Mucosa of rectum (tissue), 2 donors: ENCODE results near the gene EIF3F.

ENCODE experiments used
- H3K27ac ChIP-seq, 2 donors: one replicate each; pipeline ENCODE4 v1.7.0; 2013; ENCODE audit warnings: inconsistent platforms in 2 of 2, low read depth in 2 of 2, low read length in 2 of 2
- H3K27me3 ChIP-seq, 2 donors: one replicate each; pipeline ENCODE4 v1.7.0; 2013; ENCODE audit warnings: low read length in 2 of 2; ENCODE audit not compliant: control insufficient read depth in 2 of 2, insufficient read depth in 2 of 2
- H3K36me3 ChIP-seq, 2 donors: one replicate each; pipeline ENCODE4 v1.7.0; 2013; ENCODE audit warnings: low read length in 2 of 2; ENCODE audit not compliant: control insufficient read depth in 2 of 2, insufficient read depth in 2 of 2
- H3K4me1 ChIP-seq, 2 donors: one replicate each; pipeline ENCODE4 v1.7.0; 2013; ENCODE audit warnings: low read length in 2 of 2, mild to moderate bottlenecking in 1 of 2; ENCODE audit not compliant: control insufficient read depth in 2 of 2, insufficient read depth in 2 of 2
- H3K4me3 ChIP-seq, 2 donors: one replicate each; pipeline ENCODE4 v1.7.0; 2013; ENCODE audit warnings: low read length in 2 of 2
- H3K9ac ChIP-seq, 2 donors: one replicate each; pipeline ENCODE4 v1.7.0; 2013; ENCODE audit warnings: low read length in 2 of 2, low read depth in 1 of 2, mild to moderate bottlenecking in 1 of 2
- H3K9me3 ChIP-seq, 2 donors: one replicate each; pipeline ENCODE4 v1.7.0; 2013; ENCODE audit warnings: low read length in 2 of 2; ENCODE audit not compliant: control insufficient read depth in 2 of 2
- donor health status: healthy.
- donor health status: Normal muscosa, but diverticular disease.

Gene EIF3F

DNA sequence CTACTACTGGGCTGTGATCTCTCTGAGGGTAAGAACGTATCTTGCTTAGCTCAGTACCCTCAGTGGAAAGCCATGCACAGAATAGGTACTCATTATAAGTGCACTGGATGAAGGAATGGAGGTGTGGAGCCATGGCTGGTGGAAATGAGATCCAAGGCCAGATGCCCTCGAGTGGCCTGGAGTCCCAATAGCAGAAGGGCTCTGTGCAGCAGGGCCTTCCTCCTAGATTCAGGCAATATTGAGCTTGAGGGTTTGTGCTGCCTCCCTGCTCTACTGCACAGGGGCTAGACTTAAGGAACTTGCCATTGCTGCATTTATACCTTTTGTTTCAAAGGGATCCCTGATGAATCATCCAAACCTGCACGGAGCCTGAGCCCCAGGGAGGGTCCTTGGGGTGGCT is 60.2 kb downstream of the EIF3F start:
- no peak overlapping the region for H3K4me3 ChIP-seq
- no peaks in the 10 kb centered on the region for H3K36me3 ChIP-seq
- no peaks in the 10 kb centered on the region for H3K9me3 ChIP-seq
- no peak overlapping the region for H3K9ac ChIP-seq
- H3K4me1 ChIP-seq = no peaks in the 10 kb centered on the region
- H3K27ac ChIP-seq = no peak overlapping the region
- no peaks in the 10 kb centered on the region for H3K27me3 ChIP-seq

DNA sequence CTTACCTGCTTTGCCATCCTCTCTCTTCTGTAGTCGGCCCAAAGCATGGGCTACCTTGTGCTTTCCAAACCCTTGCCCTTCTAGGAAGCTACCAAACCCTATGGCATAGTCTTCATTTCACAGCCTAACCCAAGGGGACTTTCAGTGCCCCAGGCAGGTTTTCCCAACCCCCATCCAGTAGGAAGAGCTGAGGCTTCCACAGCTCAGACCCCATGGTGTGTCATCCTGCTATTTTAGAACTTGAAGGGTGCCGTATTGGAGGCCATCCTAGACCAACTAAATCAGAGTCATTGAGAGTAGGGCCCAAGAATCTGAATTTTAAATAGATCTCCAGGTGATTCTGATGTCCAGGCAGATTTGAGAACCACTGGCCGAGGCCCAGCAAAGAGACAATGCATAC is 61.9 kb downstream of the EIF3F start:
- Histone ChIP-seq H3K27me3 (no peaks in the 10 kb centered on the region), H3K4me3 (no peak overlapping the region), H3K36me3 (no peaks in the 10 kb centered on the region), H3K9ac (no peak overlapping the region), H3K27ac (no peak overlapping the region), H3K4me1 (no peaks in the 10 kb centered on the region), H3K9me3 (no peaks in the 10 kb centered on the region)
